Measurements from ENCODE around the gene LILRA5. TPM values are rescaled to one million over a fixed set of nuclear protein-coding genes. Genes with fewer than 3 reads are reported as not detected.

The LILRA5 gene
- total RNA-seq, 4 donors from 2014 or later = 3.1 to 23.3 (median 3.4) TPM

GRCh38 chr19:54336893-54337857 is 24.2 kb upstream of the LILRA5 start:
- TF ChIP-seq CTCF (IDR thresholded peaks at IDR 0.05; ENCODE audit: low read depth) = no peak

DNA sequence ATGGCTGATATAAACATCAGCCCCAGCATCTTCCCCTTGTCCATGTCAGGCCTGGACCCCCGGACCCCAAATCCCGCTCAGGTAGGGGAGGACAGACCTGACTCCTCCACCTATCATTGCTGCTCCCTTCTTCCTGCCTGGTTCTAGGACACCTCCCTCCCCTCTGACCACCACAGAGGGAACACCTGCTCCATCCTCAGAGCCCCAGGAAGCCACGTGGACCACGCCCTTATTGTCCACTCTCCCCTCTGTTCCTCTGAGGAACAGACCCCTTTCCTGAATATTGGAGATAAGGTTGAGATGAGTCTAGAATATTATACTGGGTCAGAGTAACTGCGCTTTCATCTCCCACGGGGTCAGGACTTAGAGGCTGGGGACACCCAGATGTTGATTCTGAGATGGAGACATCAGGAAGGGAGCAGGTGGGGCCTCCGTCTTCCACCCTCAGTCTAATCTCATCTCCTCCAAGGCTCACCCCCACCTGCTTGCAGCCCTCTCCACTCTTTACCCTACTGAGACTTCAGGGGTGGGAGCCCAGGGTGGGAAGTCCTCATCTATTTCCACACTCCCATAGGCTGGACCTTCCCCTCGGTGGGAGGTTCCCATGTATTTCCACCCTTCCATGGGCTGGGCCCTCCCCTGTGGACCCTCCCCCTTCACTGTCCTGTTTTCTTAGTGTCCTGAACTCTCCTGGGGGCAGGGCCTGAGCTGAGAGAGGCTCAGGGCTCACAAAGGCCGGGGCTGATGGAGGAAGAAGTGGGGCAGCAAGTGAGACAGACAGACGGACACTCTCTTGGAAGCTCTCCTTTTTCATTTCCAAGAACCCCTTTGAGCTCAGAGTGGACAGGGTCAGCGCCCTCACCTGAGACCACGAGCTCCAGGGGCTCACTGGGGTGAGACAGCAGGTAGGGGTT is 23.3 kb upstream of the LILRA5 start:
- no peak for TF ChIP-seq CTCF (IDR thresholded peaks at IDR 0.05; ENCODE audit: low read depth)

GRCh38 chr19:54335164-54335563 is 22.2 kb upstream of the LILRA5 start:
- TF ChIP-seq CTCF (IDR thresholded peaks at IDR 0.05; ENCODE audit: low read depth) = no peak

GRCh38 chr19:54333586-54334298 is 20.8 kb upstream of the LILRA5 start:
- no peak for TF ChIP-seq CTCF (IDR thresholded peaks at IDR 0.05; ENCODE audit: low read depth)

DNA sequence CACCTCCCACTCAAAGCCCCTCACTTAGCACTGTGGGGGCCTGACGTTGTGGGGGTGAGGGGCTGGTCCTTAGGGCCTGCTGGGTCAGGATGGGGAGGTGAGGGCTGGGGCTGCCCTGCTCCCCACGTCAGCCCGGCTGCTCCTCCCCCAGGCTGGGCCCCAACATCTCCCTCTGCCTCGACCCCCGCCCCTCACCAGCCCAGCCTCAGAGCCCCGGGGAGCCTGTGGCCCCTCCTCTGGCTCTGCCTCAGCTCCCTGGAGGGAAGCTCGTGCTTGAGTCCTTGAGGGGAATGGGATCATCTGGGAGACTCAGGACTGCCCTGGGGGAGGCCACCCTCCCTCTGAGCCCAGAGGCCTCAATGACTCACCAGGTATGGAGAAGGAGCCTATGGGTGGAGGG is 19.2 kb upstream of the LILRA5 start:
- no peak for TF ChIP-seq CTCF (IDR thresholded peaks at IDR 0.05; ENCODE audit: low read depth)

DNA sequence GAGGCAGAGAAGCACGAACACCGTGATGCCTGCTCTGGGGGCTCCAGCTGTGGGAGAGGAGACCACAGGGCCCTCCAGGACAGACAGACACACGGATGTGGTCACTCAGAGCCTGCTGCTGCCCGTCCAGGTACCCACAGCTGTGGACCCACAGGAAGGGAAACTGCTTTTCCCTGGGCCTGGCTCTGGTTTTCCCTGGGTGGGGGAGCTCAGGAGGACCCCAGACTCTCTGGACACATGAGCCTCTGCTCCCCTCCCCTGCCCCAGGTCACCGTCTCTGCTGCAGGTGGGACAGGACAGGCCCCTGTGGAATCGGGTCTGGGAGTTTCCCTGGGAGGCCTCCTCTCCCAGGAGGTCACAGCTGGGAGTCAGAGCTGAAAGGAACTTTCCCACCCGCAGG is 18.7 kb upstream of the LILRA5 start:
- no peak for TF ChIP-seq CTCF (IDR thresholded peaks at IDR 0.05; ENCODE audit: low read depth)

Data from subcutaneous adipose tissue (tissue), 4 donors.